ENCODE measurements around the gene SEPTIN10.
A peak's percentile ranks its signal among the peaks of the same experiment; 100 is the strongest.

SEPTIN10 gene

DNA sequence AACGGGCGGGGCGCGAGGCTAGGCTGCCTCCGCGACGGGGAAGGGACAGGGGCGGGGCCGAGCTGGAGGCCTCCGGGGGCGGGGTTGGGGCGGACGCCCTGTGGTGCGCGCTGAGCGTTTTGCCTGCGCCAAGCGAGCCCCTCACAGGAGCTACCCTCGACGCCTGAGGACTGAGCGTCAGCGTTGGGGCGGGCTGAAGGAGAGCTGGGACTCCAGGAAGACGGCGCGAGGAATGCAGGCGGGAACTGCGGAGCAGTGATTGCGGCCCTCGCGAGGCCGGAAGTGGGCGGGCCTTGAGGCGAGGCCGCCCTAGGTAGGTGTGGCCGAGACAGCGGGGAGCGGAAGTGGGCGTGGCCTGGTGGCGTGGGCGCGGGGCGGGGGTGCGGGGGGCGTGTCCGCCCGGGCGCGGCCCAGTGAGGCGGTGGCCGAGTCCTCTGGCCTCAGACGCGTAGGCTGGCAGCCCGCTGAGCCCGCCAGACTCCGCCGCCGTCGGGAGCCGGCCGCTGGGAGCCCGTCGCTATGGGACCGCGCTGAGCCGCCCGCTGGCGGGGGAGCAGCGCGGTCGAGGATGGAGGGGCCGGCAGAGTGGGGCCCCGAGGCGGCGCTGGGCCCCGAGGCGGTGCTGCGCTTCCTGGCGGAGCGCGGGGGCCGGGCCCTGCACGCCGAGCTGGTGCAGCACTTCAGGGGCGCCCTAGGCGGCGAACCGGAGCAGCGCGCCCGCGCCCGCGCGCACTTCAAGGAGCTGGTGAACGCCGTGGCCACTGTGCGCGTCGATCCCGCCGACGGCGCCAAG is at the start of gene SEPTIN10, which contains the start of gene SOWAHC:
Gene SEPTIN10 (minus strand): TSS at position 45 of the 793 bp plus-strand sequence. CDS start 139 bp downstream, outside the sequence.
Gene SOWAHC (plus strand): TSS at position 443 of the 793 bp plus-strand sequence. CDS start 126 bp downstream, at position 569.
- peak within 1 kb of the TSS; percentile 32 to 94 (median 90) for H3K9ac ChIP-seq (ENCODE audit: low read length in 5 of 5)

DNA sequence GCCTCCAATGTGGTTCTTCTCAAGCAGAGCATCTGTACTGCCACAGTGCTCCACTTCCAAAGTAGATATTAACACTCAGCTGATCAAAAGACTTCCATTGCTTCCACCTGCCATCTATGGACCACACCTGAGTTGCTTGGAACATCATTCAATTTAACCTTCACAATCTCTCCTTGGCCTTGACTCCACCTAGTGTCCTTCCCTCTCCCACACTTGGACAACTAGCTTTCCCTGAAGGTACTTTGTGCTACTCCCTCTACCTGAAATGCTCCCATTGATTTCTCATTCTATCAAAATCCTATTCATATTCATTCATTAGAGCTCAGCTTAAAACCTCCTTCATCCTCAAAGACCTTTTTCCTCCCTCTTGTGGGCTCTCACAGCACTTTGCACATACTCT is 49.1 kb upstream of the SEPTIN10 start:
- H3K27ac ChIP-seq (ENCODE audit: low read depth, low read length), result no peak overlapping the region
- H3K4me1 ChIP-seq (ENCODE audit: control insufficient read depth in 5 of 5, insufficient read depth in 5 of 5, low read length in 5 of 5), result peaks cover 7 to 15% (median 13%) of the 10 kb centered on the region in 5 donors
- H3K9ac ChIP-seq (ENCODE audit: low read length in 5 of 5), result no peak overlapping the region
- no peaks in the 10 kb centered on the region for H3K27me3 ChIP-seq (ENCODE audit: control insufficient read depth in 5 of 5, insufficient read depth in 4 of 5, low read length in 5 of 5)
- no peaks in the 10 kb centered on the region for H3K36me3 ChIP-seq (ENCODE audit: control insufficient read depth in 5 of 5, insufficient read depth in 5 of 5, low read length in 5 of 5)
- H3K9me3 ChIP-seq (ENCODE audit: control insufficient read depth in 5 of 5, low read length in 5 of 5), result no peaks in the 10 kb centered on the region
- H3K4me3 ChIP-seq (ENCODE audit: low read depth in 1 of 5, low read length in 5 of 5), result no peak overlapping the region

More for the DNA sequence above, at the start of gene SEPTIN10, which contains the start of gene SOWAHC:
- Histone ChIP-seq H3K27ac (ENCODE audit: low read depth, low read length) (peak within 1 kb of the TSS; percentile 84), H3K4me1 (ENCODE audit: control insufficient read depth in 5 of 5, insufficient read depth in 5 of 5, low read length in 5 of 5) (peaks cover 0 to 39% (median 38%) of the 10 kb centered on the region in 5 donors), H3K27me3 (ENCODE audit: control insufficient read depth in 5 of 5, insufficient read depth in 4 of 5, low read length in 5 of 5) (no peaks in the 10 kb centered on the region), H3K9me3 (ENCODE audit: control insufficient read depth in 5 of 5, low read length in 5 of 5) (no peaks in the 10 kb centered on the region), H3K36me3 (ENCODE audit: control insufficient read depth in 5 of 5, insufficient read depth in 5 of 5, low read length in 5 of 5) (no peaks in the 10 kb centered on the region), H3K4me3 (ENCODE audit: low read depth in 1 of 5, low read length in 5 of 5) (peak within 1 kb of the TSS; percentile 75 to 89 (median 85))

DNA sequence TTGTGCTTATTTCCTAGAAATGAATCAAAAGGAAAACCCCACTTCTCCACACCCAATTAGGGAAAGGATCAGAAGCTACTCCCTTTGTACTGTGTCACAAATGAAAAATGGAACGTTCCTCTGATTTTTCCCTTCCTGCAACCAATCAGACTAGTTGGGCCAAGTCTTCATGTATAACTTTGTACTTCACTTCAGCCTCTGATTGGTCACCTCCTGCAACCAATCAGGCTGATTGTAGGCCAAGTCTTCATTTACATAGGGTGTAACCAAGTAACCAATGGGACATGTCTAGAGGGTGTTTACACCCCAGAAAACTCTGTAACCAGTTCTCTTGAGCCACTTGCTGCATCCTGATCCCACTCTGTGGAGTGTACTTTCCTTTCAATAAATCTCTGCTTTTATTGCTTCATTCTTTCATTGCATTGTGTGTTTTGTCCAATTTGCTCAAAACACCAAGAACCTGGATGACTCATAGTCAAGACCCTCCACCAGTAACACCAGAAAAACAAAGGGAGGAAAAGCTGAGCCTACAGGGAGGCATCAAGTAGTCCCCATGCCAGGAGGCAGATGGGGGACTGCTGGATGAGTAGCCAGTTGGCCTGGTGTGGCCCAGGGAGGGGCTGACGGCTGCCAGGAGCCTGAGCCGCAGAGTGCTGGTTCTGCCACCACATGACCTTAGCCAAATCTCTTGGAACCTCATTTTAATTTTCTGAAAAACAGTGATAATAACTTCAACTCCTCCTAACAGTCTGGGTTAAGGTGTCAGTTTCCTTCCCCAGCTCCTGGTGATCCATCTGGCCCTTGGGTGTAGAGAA is 46.5 kb upstream of the SEPTIN10 start:
- H3K36me3 ChIP-seq (ENCODE audit: control insufficient read depth in 5 of 5, insufficient read depth in 5 of 5, low read length in 5 of 5), result no peaks in the 10 kb centered on the region
- H3K27me3 ChIP-seq (ENCODE audit: control insufficient read depth in 5 of 5, insufficient read depth in 4 of 5, low read length in 5 of 5), result no peaks in the 10 kb centered on the region
- H3K4me3 ChIP-seq (ENCODE audit: low read depth in 1 of 5, low read length in 5 of 5), result no peak overlapping the region
- no peaks in the 10 kb centered on the region for H3K9me3 ChIP-seq (ENCODE audit: control insufficient read depth in 5 of 5, low read length in 5 of 5)
- H3K27ac ChIP-seq (ENCODE audit: low read depth, low read length), result no peak overlapping the region
- H3K4me1 ChIP-seq (ENCODE audit: control insufficient read depth in 5 of 5, insufficient read depth in 5 of 5, low read length in 5 of 5), result peaks cover 7 to 15% (median 13%) of the 10 kb centered on the region in 5 donors
- H3K9ac ChIP-seq (ENCODE audit: low read length in 5 of 5), result no peak overlapping the region

DNA sequence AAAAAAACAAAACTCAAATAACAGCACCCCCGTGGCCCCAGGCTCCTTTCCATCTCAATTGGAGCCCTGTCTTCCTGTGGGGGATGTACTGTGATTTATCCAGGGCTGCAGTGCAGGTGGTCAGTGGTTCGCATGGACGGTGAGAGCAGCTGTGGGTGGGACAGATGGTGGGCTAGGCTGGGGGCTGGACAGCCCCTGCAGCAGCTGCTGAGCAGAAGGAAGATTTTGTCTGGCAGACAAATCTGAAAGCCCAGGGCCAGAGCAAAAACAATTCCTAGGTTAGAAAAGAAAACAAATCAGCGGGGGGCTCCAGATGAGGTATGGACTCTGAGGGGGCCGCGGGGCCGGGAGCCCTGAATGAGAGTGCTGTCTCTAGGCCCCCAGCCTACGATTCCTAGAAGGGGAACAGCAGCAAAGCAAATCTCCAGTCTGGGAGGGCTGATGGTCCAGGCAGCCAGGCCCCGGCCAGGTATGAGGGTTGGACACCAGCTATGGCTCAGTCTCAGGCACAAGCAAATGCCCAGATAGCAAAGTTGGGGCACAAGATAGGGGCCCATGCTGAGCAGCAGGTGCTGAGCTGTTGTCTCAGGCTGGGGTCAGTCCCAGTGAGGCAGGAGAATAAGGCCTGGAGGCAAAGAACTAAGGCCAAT is 45.8 kb upstream of the SEPTIN10 start:
- no peaks in the 10 kb centered on the region for H3K36me3 ChIP-seq (ENCODE audit: control insufficient read depth in 5 of 5, insufficient read depth in 5 of 5, low read length in 5 of 5)
- H3K9me3 ChIP-seq (ENCODE audit: control insufficient read depth in 5 of 5, low read length in 5 of 5), result no peaks in the 10 kb centered on the region
- H3K4me1 ChIP-seq (ENCODE audit: control insufficient read depth in 5 of 5, insufficient read depth in 5 of 5, low read length in 5 of 5), result peaks cover 7 to 15% (median 13%) of the 10 kb centered on the region in 5 donors
- H3K27ac ChIP-seq (ENCODE audit: low read depth, low read length), result no peak overlapping the region
- no peaks in the 10 kb centered on the region for H3K27me3 ChIP-seq (ENCODE audit: control insufficient read depth in 5 of 5, insufficient read depth in 4 of 5, low read length in 5 of 5)
- H3K9ac ChIP-seq (ENCODE audit: low read length in 5 of 5), result no peak overlapping the region
- H3K4me3 ChIP-seq (ENCODE audit: low read depth in 1 of 5, low read length in 5 of 5), result no peak overlapping the region

DNA sequence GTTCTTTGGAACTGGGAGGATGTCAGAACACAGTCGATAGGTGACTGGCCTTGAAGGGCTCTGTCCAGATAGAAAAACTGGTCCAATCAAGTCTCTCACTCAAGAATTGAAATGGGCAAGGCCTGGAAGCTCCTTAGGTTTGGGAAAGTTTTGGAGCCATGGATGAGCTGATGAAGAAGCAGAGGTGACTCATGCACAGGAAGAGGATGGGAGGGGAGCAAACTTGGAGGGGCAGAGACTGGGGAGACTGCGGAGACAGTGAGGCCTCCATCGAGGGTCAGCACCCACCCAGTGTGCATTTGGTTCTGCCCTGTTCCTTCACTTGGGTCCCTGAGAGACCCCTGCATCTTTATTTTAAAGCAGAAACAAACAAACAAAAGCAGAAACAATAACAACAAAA is 41.5 kb upstream of the SEPTIN10 start:
- H3K4me3 ChIP-seq (ENCODE audit: low read depth in 1 of 5, low read length in 5 of 5), result no peak overlapping the region
- no peaks in the 10 kb centered on the region for H3K36me3 ChIP-seq (ENCODE audit: control insufficient read depth in 5 of 5, insufficient read depth in 5 of 5, low read length in 5 of 5)
- peaks cover under 1 to 13% (median 5%) of the 10 kb centered on the region in 5 donors for H3K4me1 ChIP-seq (ENCODE audit: control insufficient read depth in 5 of 5, insufficient read depth in 5 of 5, low read length in 5 of 5)
- H3K9ac ChIP-seq (ENCODE audit: low read length in 5 of 5), result no peak overlapping the region
- no peaks in the 10 kb centered on the region for H3K27me3 ChIP-seq (ENCODE audit: control insufficient read depth in 5 of 5, insufficient read depth in 4 of 5, low read length in 5 of 5)
- H3K9me3 ChIP-seq (ENCODE audit: control insufficient read depth in 5 of 5, low read length in 5 of 5), result no peaks in the 10 kb centered on the region
- no peak overlapping the region for H3K27ac ChIP-seq (ENCODE audit: low read depth, low read length)

DNA sequence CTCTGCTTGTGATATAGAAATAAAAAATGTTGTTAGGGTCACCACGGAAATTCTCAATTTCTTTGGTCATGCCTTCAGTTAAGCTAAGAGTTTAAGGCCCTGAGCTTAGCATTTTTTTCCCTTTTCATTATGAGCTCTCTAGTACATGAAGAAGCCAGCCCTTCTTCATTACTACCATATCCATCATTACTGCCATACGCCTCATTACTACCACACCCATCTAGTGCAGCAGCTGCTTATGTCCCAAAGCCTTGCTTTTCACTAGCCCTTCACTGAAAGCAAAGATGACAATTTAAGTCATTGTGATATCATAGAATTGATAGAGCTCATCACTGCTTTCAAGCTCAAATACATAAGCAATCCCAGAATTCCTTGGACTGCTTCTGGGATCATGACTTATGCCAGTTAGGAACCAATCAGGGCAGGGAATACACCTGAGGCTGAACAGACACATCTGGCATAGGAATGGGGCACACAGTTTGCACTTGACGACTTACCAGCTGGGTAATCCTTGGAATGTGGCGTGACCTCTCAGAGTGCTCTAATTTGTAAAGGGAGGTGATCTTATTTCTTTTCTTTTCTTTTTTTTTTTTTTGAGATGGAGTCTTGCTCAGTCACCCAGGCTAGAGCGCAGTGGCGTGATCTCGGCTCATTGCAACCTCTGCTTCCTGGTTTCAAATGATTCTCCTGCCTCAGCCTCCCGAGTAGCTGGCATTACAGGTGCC is 40.7 kb upstream of the SEPTIN10 start:
- no peaks in the 10 kb centered on the region for H3K27me3 ChIP-seq (ENCODE audit: control insufficient read depth in 5 of 5, insufficient read depth in 4 of 5, low read length in 5 of 5)
- H3K9ac ChIP-seq (ENCODE audit: low read length in 5 of 5), result no peak overlapping the region
- H3K36me3 ChIP-seq (ENCODE audit: control insufficient read depth in 5 of 5, insufficient read depth in 5 of 5, low read length in 5 of 5), result no peaks in the 10 kb centered on the region
- no peak overlapping the region for H3K4me3 ChIP-seq (ENCODE audit: low read depth in 1 of 5, low read length in 5 of 5)
- H3K4me1 ChIP-seq (ENCODE audit: control insufficient read depth in 5 of 5, insufficient read depth in 5 of 5, low read length in 5 of 5), result peaks cover 2 to 19% (median 11%) of the 10 kb centered on the region in 5 donors
- H3K27ac ChIP-seq (ENCODE audit: low read depth, low read length), result no peak overlapping the region
- H3K9me3 ChIP-seq (ENCODE audit: control insufficient read depth in 5 of 5, low read length in 5 of 5), result no peaks in the 10 kb centered on the region

DNA sequence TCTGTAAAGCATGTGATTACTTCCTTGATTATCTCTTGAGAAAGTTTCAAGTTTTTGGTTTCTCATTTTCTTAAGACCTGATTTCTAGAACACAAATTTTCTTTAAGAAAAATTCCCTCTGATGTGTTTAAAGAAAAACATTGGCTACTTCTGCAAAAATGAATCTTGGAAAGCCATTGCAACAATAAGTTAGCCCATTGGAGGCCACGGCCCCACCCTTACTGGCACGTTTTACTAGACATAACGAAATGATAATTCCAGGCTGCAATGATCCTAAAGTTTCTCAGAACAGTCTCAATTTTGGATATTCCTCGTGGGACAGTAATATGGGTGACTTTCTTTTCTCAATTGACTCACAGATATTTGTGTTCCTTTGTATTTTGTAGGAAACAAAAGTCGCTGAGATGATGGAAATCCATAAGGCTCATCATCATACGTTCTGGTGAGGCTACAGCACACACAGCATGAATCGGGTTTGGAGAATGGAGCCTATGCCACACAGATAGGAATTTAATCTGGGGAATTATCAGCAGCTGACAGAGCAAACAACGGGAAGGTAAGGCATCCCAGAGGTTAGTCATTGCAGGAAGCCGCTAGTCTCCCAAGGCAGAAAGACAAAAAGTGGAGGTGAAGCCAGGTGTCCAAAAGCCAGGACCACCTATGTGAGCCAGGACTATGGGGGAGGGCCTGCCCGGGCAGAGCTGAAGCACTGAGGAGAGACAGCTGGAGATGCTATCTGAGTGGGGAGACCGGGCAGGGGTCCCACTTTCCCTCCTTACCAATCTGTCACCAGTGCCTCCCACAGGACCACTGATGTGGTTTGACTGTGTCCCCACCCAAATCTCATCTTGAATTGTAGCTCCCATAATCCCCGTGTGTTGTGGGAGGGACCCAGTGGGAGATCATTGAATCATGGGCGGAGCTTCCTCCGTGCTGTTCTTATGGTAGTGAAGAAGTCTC is 36.2 kb upstream of the SEPTIN10 start:
- Histone ChIP-seq H3K4me3 (ENCODE audit: low read depth in 1 of 5, low read length in 5 of 5) (no peak overlapping the region), H3K9ac (ENCODE audit: low read length in 5 of 5) (no peak overlapping the region), H3K36me3 (ENCODE audit: control insufficient read depth in 5 of 5, insufficient read depth in 5 of 5, low read length in 5 of 5) (no peaks in the 10 kb centered on the region), H3K27me3 (ENCODE audit: control insufficient read depth in 5 of 5, insufficient read depth in 4 of 5, low read length in 5 of 5) (no peaks in the 10 kb centered on the region), H3K9me3 (ENCODE audit: control insufficient read depth in 5 of 5, low read length in 5 of 5) (no peaks in the 10 kb centered on the region), H3K4me1 (ENCODE audit: control insufficient read depth in 5 of 5, insufficient read depth in 5 of 5, low read length in 5 of 5) (peaks cover 3 to 28% (median 14%) of the 10 kb centered on the region in 5 donors), H3K27ac (ENCODE audit: low read depth, low read length) (no peak overlapping the region)

DNA sequence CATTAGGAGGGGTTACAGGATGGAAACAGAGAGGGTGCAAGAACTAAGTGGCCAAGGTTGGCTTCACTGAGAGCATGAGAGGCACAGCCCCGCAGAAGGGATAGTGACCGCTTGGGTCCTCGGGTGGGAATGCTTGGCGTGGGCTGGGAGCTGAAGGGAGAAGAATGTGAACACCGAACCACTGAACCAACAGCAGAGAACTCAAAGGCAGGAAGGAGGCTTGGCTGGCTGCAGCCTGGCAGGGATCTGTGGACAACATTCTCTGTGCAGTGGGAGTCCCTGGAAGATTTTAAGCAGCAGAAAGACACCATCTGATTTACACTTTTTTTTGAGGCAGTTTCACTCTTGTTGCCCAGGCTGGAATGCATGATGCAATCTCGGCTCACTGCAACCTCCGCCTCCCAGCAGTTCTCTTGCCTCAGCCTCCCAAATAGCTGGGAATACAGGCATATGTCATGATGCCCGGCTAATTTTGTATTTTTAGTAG is 34.3 kb upstream of the SEPTIN10 start:
- peaks cover 9 to 38% (median 24%) of the 10 kb centered on the region in 5 donors for H3K4me1 ChIP-seq (ENCODE audit: control insufficient read depth in 5 of 5, insufficient read depth in 5 of 5, low read length in 5 of 5)
- no peak overlapping the region for H3K27ac ChIP-seq (ENCODE audit: low read depth, low read length)
- no peak overlapping the region for H3K9ac ChIP-seq (ENCODE audit: low read length in 5 of 5)
- H3K4me3 ChIP-seq (ENCODE audit: low read depth in 1 of 5, low read length in 5 of 5), result no peak overlapping the region
- no peaks in the 10 kb centered on the region for H3K36me3 ChIP-seq (ENCODE audit: control insufficient read depth in 5 of 5, insufficient read depth in 5 of 5, low read length in 5 of 5)
- H3K27me3 ChIP-seq (ENCODE audit: control insufficient read depth in 5 of 5, insufficient read depth in 4 of 5, low read length in 5 of 5), result no peaks in the 10 kb centered on the region
- no peaks in the 10 kb centered on the region for H3K9me3 ChIP-seq (ENCODE audit: control insufficient read depth in 5 of 5, low read length in 5 of 5)
